Fibroblast of villous mesenchyme (primary cell): ENCODE data around the gene NOP14. TPM values are rescaled to one million over a fixed set of nuclear protein-coding genes. Genes with fewer than 3 reads are reported as not detected.
"Not testable (repeated sequence)": the region's sequence is repeated elsewhere in the genome, so short reads cannot be mapped to it uniquely, and the experiment has no call there.

Source experiments
- DNase-seq: peaks from one replicate; pipeline ENCODE4 v3.0.0-alpha.2; 2010; ENCODE audit warnings: low read depth
- H3K4me3 ChIP-seq: 2 replicates; pipeline ENCODE4 v1.5.1; 2011; ENCODE audit warnings: low read depth, mild to moderate bottlenecking, low read length
- total RNA-seq: library from RNA; depleted of rRNA; stranded (reverse); fragments of >200 nt; gene quantifications from 2 replicates; pipeline ENCODE4 v1.2.3, GENCODE V29; 2012
- TF ChIP-seq, protein P1 (sequence below): IDR thresholded peaks from 2 replicates; pipeline ENCODE4 v1.5.1; 2012; ENCODE audit warnings: low read depth, mild to moderate bottlenecking, low read length; ENCODE audit not compliant: insufficient read depth

NOP14 gene
- total RNA-seq, 1 donor = 26.3 TPM

- no peak overlapping the region for H3K4me3 ChIP-seq
- no peak for DNase-seq
- TF ChIP-seq, protein P1, sequence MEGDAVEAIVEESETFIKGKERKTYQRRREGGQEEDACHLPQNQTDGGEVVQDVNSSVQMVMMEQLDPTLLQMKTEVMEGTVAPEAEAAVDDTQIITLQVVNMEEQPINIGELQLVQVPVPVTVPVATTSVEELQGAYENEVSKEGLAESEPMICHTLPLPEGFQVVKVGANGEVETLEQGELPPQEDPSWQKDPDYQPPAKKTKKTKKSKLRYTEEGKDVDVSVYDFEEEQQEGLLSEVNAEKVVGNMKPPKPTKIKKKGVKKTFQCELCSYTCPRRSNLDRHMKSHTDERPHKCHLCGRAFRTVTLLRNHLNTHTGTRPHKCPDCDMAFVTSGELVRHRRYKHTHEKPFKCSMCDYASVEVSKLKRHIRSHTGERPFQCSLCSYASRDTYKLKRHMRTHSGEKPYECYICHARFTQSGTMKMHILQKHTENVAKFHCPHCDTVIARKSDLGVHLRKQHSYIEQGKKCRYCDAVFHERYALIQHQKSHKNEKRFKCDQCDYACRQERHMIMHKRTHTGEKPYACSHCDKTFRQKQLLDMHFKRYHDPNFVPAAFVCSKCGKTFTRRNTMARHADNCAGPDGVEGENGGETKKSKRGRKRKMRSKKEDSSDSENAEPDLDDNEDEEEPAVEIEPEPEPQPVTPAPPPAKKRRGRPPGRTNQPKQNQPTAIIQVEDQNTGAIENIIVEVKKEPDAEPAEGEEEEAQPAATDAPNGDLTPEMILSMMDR = no peak
Observed at GRCh38 chr4:2996415-2996814, 33.2 kb upstream of the NOP14 start.

- H3K4me3 ChIP-seq = no peak overlapping the region
- TF ChIP-seq, protein P1 = no peak
- DNase-seq = no peak
Observed at GRCh38 chr4:2995546-2996265, 32.5 kb upstream of the NOP14 start.

GRCh38 chr4:2994917-2995316 is 31.7 kb upstream of the NOP14 start:
- H3K4me3 ChIP-seq = no peak overlapping the region
- TF ChIP-seq, protein P1 = no peak
- no peak for DNase-seq

GRCh38 chr4:2991243-2991642 is 28.0 kb upstream of the NOP14 start:
- TF ChIP-seq, protein P1 = no peak
- H3K4me3 ChIP-seq = no peak overlapping the region
- DNase-seq = no peak

DNA sequence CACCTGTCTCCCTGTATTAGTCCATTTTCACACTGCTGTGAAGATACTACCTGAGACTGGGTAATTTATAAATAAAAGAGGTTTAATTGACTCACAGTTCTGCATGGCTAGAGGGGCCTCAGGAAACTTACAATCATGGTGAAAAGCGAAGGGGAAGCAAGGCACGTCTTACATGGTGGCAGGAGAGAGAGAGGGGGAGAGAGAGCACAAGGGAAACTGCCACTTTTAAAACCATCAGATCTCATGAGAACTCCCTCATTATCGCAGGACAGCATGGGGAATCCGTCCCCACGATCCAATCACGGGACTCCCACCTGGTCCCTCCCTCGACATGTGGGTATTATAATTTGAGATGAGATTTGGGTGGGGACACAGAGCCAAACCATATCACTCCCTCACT is 20.5 kb upstream of the NOP14 start:
- not testable (repeated sequence) for DNase-seq, H3K4me3 ChIP-seq

DNA sequence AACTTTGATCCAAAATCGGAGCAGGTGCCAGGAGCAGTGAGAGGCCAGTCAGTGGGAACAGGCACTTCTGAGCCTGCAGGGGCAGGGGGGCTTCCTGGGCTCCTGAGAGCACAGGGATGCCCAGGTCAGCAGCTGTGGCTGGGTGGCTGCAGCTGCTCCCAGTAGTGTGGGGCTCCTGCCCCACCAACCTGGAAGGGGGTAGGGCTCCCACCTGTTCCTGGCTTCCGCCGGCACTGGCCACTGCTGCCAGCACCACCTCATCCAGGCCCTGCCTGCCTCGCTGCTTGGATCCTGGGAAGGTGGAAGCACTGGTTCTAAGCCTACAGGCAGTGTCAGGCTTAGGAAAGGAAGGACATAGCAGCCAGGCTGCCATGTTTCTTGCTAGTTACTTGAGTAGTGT is 18.8 kb upstream of the NOP14 start:
- DNase-seq = no peak
- TF ChIP-seq, protein P1 = no peak
- H3K4me3 ChIP-seq = no peak overlapping the region

DNA sequence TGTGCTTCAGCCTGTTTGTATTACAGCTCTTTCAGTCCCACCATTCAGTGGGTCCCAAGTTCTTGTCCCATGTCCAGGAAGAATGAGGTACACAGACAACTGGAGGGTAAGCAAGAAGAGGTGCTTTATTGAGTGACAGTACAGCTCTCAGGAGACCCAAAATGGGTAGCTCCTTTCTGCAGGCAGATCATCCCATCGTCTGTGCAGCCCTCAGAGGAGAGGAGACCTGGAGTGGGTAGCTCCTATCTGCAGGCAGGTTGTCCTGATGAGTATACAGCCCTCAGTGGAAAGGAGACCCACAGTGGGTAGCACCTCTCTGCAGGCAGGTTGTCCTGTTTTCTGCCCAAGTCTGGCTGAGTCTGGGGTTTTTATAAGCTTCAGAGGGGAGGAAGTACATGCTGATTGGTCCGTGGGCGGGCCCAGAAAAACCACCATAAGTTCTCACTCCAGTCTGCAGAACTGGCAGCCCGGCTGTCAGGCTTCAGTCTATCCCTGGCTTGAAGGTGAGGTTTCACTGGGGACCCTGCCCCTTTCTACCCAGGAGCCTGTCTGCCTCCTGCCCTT is 18.1 kb upstream of the NOP14 start:
- no peak overlapping the region for H3K4me3 ChIP-seq
- TF ChIP-seq, protein P1 = no peak
- DNase-seq = no peak
